H1 (cell line): ENCODE measurements around the gene EPB41L5. TPM values are rescaled to one million over a fixed set of nuclear protein-coding genes. Genes with fewer than 3 reads are reported as not detected.

Source experiments
- polyA plus RNA-seq, 7 experiments: library from polyadenylated mRNA; depleted of rRNA in 3 of 7; stranded (reverse) in 5 of 7; unstranded in 2 of 7; fragments of >200 nt in 5 of 7; fragments of 200-250 nt in 2 of 7; gene quantifications; 1 replicate in 5 of 7; 2 replicates in 1 of 7; 4 replicates in 1 of 7; pipeline versions ENCODE4 v1.2.1 to v1.2.3, GENCODE V29; 2011 to 2013; ENCODE audit warnings: missing spikeins in 2 of 7, mixed read lengths in 2 of 7
- small RNA-seq: library from polyadenylated mRNA; stranded (forward); fragments of <200 nt; extraction: miRNeasy Mini kit (QIAGEN cat#:217004); gene quantifications from one replicate; pipeline ENCODE3, GENCODE V24; 2013; ENCODE audit not compliant: insufficient read depth
- total RNA-seq: library from RNA; stranded (reverse); fragmentation: NEBNext Ultra II Directional; extraction: Animal tissue kit (Norgen Biotek cat#: 25700); gene quantifications from 2 replicates; pipeline ENCODE4 v1.2.1, GENCODE V29; 2021

EPB41L5 gene
- total and polyA plus RNA-seq, 2 of the 8 experiments (the other 6 are each of a cell fraction or from before 2014, with no cell fraction given) = 13.5 to 32.3 TPM

Small RNA genes lying within 50 kb of the gene (small RNA-seq; reads per million reads assigned to genes)
- gene MTND4LP14 (not detected), gene RF00019 (not detected)

Other genes starting within 250 kb of the EPB41L5 start
- 12.5 and 13.5 TPM in 2 replicates for gene TMEM185B, start 210.3 kb downstream of the EPB41L5 start, total RNA-seq
- 14.0 and 18.0 TPM in 2 replicates for gene TMEM185B, start 210.3 kb downstream of the EPB41L5 start, polyA plus RNA-seq (2011; rRNA removed)
- gene RALB, start 239.8 kb downstream of the EPB41L5 start, total RNA-seq = 16.6 and 18.2 TPM in 2 replicates
- 8.9 and 12.0 TPM in 2 replicates for gene RALB, start 239.8 kb downstream of the EPB41L5 start, polyA plus RNA-seq (2011; rRNA removed)